Inflammatory macrophage (primary cell): Measurements from ENCODE around the gene DEFB128.
"Not testable (repeated sequence)": the region's sequence is repeated elsewhere in the genome, so short reads cannot be mapped to it uniquely, and the experiment has no call there.

Experiments used
- DNase-seq, 2 donors: peaks; one replicate each; pipeline ENCODE4 v3.0.0-alpha.2; 2020 to 2022
- total RNA-seq, 18 experiments: gene quantifications; one replicate each; lab custom pipeline; 2026; ENCODE audit warnings: mixed read lengths in 6 of 18, inconsistent platforms in 2 of 18; lab: John Stamatoyannopoulos, UW

The DEFB128 gene
- 0 to 0.06 (median 0) reads per million in 18 experiments for total RNA-seq

DNA sequence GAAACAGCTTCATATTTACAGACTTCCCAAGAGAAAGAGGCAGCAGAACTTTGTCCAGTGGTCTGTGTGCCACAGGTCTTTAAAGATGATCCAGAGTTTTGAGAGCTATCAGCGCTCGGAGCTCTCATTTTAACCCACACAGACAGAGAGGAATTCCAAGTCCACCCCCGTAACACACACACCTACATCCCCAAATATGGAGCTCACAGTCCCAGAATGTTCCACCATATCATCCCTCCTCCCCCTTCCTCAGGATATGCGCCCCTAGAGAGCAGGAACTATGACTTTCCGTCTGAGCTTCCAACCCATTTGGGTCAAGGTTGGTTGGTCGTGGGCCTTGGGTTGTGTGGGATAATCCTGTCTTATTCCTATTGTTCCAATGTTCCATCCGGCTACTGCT lies at the start of gene DEFB128:
Gene DEFB128, minus strand, starts transcription at position 101 of the 400 bp plus-strand sequence. Its CDS starts 88 bp downstream, at position 13.
- DNase-seq: no peak

DNA sequence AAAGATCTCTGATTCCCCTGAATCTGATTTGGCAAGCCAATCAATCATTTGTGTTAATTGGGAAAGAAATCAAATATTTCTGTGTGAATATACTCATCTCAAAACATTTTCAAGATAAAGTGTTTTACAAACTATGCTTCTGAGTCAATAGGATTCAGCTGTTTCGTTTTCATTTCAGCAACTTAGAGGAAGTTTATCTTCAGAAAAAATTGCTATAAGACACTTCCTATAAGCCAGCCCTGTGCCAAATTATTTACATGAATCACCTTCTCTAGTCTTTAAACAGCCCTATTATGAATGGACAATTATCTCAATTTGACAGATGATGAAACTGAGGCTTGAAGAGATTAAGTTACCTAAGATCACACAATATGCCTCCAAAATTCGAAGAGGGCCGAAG lies 48.4 kb upstream of the DEFB128 start:
- DNase-seq: peak; percentile 45 to 76

DNA sequence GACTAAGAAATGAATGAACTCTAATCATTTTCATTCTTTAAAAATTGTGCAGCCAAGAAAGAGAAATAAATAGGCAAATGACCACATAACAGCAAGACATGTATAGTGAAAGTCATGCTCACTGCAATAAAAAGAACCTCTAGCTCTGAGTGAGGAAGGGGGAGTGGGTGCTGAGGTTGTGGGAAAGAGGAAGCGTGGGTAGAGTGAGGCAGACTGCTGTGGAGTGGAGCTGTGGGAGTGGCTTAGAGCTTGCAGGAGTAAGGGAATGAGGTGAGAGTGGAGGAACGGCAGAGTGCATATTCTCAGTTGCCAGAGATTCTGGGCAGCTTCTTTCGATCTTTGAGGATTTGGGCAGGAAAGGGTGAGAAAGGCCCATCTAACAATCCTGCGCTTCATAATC lies 48.0 kb upstream of the DEFB128 start:
- peak; percentile 95 to 96 for DNase-seq

DNA sequence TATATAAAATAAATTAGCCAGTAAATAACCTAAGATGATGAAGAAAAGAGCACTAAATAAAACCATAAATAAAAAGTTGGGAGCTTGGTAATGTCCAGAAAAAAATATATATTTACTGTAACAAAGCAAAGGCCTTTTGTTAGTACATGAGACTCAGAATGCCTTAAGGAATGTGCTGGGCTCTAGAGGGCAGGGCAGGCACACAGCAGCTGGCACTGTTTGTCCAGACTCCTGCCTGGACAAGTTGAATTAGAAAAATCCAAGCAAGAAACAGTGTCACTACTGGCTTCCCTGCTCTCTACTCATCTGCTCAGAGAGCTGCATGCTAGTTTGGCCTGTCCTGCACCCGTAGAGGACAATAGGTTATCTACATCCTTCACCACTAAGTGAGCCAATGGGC lies 46.4 kb upstream of the DEFB128 start:
- DNase-seq: peak; percentile 45 to 60

DNA sequence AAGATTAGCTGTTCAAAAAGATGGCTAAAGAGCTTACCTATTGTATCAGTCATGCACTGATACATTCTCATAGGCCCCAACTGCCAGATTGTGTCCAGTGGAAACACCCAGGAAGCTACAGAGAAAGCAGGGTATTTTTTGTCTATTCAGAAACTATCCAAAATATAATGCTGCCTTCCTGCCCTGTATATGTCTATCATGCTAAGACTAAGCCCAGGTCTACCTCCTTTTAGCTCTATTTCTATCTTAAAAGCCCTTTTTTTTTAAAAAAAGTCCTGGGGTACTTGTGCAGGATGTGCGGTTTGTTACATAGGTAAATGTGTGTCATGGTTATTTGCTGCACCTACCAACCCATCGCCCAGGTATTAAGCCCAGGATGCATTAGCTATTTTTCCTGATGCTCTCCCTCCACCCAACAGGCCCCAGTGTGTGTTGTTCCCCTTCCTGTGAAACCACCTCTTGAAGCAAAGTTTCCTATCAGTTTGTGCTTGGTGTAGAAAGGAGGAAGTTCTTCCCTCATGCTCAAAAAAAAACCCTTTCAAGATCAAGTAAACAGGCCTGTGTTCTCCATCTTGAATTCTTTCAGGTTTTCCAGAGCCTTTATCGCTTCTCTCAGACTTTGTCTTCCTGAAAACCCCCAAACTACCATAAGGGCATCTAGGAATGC lies 38.1 kb upstream of the DEFB128 start:
- peak; percentile 41 to 47 for DNase-seq

DNA sequence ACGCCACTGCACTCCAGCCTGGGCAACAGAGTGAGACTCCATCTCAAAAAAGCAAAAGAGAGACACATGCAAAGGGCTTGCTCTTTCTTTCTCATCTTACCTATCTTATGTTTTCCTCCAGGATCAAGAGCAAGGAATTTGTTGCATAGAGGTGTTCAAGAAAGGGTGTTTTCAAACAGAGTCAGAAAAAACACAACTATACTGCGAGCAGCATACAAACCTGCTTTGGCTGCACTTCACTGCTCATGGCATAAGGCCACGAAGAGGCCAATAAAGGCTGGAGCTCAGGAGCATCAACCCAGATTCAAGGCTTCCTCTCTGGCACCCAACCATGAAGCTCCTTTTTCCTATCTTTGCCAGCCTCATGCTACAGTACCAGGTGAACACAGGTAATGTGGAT lies 37.4 kb upstream of the DEFB128 start, which contains the start of gene DEFB129:
Gene DEFB129, plus strand, starts transcription at position 301 of the 400 bp plus-strand sequence. Its CDS starts 31 bp downstream, at position 332.
- no peak for DNase-seq

DNA sequence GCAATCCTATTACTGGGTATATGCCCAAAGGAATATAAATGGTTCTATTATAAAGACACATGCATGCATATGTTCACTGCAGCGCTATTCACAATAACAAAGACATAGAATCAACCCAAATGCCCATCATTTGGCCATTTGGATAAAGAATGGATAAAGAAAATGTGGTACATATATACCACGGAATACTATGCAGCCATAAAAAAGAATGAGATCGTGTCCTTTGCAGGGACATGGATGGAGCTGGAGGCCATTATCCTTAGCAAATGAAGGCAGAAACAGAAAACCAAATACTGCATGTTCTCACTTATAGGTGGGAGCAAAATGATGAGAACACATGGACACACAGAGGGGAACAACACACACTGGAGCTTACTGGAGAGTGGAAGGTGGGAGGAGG lies 36.4 kb upstream of the DEFB128 start:
- not testable (repeated sequence) for DNase-seq

DNA sequence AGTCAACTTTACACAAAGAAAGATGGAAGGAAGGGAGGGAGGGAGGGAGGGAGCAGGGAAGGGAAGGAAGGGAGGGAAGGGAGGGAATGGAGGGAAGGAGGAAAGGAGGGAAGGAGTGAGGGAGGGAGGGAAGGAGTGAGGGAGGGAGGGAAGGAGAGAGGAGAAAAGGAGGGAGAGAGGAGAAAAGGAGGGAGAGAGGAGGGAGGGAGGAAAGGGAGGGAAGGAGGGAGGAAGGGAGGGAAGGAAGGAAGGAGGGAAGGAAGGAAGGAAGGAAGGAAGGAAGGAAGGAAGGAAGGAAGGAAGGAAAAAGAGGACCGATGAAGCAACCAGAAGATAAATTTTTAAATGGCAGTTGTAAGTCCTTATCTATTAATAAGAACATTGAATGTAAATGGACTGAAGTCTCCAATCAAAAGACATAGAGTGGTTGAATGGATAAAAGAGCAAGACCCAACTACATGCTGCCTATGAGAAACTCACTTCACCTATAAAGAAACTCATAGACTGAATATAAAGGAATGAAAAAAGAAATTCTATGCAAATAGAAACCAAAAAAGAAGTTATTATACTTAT lies 31.8 kb upstream of the DEFB128 start:
- no peak for DNase-seq

DNA sequence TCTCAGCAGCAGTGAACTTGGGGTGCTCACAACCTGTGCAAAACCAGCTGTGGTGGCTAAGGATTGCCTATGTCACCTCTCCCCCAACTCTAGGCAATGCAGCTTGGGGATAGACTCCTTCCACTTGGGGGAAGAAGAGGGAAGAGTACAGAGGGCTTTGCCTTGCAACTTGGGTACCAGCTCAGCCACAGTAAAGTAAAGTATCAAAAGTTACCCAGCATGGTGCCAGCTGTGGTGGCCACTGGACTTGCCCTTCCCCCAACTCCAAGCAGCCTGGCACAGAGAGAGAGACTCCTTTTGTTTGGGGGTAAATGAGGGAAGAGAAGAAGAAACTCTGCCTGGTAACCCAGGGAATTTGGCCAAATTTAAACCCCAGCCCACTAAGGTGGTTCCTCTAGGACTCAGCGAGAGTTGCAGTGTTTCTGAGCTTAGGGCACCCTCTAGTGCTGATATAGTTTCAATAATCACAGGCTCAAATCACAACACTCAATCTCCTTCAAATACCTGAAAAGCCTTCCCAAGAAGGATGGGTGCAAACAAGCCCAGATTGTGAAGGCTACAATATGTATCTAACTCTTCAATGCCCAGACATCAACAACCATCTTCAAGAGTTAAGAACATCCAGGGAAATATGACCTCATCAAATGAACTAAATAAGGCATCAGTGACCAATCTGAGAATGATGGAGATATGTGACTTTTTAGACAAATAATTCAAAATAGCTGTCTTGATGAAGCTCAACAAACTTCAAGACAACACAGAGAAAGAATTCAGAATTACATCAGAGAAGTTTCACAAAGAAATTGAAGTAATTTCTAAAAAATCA lies 30.0 kb upstream of the DEFB128 start:
- peak in 1 of 2 donors; percentile 12 for DNase-seq

DNA sequence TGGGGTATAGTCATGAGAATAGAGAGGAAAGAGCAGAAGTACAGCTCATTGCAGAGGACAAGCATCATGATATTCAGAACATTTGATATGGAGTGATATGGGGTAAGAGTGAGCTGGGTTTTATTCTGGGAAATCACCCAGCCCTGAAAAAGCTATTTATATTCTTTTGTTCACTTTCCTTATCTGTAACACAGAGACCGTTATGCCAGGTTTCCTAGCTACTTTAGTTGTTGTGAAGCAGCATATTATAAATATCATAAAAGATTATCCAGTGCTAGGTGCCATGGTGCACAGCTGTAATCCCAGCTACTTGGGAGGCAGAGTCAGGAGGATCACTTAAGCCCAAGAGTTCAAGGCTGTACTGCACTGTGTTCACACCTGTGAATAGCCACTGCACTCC lies 27.8 kb upstream of the DEFB128 start:
- no peak for DNase-seq

DNA sequence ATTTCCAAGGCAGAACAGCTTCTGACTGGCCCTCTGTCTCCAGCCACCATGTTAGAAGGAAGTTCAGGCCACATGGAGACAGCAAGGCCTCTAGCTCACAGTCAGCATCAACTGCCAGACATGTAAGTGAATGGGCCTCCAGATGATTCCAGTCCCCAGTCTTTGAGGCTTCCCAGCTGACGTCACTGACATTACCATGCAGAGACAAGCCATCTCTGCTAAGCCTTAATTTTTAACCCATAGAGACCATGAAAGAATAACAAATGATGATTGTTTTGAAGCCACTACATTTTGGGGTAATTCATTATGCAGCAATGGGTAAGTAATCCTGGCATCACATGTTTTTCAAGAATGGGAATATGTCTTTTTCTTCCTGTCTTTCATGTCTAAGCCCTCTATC lies 26.3 kb upstream of the DEFB128 start:
- DNase-seq: no peak

DNA sequence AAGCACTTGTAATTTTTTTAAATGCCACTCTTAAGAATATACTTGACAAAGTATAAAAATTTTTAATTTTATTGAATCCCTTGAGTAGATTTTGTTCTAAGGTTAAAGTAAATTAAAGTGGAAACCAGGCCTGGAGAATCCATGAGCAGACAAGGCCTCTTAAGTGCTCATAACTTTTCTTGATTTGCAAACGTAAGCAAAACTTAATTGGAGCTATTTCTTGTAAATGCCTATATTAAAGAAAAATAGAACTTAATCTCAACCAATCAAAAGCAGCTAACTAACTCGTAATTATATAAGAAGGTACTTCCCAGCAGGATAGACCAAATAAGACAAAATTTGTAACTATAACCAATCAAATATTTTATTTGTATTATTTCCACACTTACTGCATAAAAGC lies 24.9 kb upstream of the DEFB128 start:
- no peak for DNase-seq

DNA sequence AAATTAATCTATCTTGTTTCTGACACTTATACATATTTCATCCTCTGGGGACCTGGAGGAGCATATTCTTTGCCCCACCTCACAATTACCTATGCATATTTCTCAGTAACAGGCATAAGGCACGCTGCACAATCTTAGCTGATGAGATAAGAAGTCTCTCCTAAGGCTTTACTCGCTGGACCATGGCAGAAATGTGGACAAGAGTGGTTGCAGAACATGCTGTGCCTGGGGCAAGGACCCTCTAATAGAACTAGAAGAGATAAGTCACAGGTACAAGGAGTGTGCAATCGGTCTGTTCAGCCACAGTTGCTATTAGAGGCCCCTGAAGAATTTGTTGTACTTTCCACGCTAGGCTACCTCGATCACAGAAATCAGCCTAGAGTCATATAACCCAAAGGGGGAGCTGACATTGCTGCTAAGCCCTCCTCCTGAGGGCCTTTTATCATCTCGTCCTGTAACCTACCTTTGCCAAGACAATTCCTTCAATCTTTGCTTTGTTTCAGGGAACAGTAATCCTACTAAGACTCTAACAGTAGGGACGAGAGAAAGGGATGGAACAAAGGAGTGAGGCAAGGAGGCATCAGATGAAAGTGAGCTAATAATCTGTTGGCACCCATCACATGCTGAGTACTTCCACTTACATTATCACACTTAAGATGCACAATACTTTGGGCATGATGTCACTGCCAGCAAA lies 21.4 kb upstream of the DEFB128 start:
- DNase-seq: no peak

DNA sequence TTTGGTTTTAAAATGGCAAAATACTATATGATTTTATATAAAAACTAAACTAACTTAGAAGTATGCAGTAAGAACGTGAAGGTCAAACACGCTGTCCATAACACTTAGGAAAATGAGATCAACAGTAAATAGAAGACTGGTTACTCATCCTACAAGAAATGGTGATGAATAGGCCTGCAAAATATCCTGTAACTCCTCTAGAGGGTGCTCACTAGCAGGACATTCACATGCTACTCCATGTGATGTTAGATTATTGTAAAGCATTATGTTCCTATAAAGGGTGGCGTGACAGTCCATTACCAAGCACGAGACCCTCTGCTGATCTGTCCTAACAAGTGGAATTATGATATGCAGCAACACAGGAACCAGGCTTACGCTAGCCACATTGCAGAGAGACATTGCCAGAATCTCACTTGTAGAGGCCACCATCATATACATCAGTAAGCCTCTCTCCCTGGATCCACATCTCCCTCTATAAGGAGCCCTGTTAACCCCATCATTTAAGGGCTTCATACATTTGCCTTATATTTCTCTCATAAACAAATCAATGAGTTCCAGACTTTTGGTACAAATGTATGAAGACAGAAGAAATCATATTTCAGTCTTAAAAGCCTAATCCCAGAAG lies 19.5 kb upstream of the DEFB128 start:
- peak; percentile 67 to 74 for DNase-seq

DNA sequence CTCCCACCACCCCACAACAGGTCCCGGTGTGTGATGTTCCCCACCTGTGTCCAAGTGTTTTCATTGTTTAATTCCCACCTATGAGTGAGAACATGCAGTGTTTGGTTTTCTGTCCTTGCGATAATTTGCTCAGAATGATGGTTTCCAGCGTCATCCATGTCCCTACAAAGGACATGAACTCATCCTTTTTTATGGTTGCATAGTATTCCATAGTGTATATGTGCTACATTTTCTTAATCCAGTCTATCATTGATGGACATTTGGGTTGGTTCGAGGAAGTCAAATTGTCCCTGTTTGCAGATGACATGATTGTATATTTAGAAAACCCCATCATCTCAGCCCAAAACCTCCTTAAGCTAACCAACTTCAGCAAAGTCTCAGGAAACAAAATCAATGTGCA lies 14.1 kb upstream of the DEFB128 start:
- not testable (repeated sequence) for DNase-seq

DNA sequence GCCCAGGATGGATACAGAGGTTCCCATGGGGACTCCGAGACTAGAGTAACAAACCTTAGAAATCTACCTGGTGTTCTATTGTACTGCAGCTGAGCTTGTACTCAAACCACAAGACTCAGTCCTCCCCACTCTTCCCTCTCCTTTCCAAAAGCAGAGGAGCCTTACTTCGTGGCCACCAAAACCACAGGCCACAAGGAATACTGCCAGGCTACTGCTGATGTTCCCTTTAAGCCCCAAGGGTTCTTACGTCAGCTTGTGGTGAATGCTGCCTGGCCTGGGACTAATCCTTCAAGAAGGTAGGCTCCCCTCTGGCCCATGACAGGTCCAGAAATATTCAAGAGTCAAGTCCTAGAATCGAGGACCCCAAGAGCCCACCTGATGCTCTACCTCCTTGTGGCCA lies 10.5 kb upstream of the DEFB128 start:
- no peak for DNase-seq

DNA sequence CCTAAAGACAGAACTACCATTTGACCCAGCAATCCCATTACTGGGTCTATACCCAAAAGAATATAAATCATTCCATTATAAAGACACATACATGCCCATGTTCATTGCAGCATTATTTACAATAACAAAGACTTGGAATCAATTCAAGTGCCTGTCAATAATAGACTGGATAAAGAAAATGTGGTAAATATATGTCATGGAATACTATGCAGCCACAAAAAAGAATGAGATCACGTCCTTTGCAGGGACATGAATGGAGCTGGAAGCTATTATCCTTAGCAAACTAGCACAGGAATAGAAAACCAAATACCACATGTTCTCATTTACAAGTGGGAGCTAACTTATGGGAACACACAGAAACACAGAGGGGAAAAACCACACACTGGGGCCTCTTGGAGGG lies 8.7 kb upstream of the DEFB128 start:
- no peak for DNase-seq

DNA sequence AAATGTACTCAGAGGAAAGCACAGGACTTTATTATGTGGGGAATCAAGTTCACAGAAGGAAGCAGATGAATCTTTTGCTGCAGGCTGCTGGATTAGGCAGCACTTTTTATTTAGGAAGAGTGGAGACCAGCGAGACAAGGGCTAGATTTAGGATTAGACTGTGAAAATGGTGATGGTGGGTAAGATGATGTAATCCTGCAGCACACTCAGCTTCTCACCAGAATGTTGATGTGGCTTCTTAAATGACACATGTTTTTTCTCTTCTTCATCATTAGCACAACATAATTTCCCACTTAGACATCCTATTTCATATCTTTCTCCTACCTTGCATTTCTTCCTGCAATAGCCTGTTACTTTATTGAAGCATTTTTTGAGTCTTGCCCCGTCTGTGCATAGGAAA lies 1.8 kb downstream of the DEFB128 start:
- DNase-seq: no peak

DNA sequence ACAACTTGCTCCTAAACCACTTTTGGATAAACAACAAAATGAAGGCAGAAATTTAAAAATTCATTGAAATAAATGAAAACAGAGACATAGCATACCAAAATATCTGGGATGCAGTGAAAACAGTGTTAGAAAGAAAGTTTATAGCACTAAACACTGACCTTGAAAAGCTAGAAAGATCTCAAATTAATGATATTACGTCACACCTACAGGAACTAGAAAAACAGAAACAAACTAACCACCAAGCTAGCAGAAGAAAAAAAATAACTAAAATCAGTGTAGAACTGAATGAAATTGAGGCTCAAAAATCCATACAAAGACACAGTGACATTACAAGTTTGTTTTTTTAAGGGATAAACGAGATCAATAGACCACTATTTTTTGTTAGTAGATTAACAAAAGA lies 5.2 kb downstream of the DEFB128 start:
- DNase-seq: no peak

DNA sequence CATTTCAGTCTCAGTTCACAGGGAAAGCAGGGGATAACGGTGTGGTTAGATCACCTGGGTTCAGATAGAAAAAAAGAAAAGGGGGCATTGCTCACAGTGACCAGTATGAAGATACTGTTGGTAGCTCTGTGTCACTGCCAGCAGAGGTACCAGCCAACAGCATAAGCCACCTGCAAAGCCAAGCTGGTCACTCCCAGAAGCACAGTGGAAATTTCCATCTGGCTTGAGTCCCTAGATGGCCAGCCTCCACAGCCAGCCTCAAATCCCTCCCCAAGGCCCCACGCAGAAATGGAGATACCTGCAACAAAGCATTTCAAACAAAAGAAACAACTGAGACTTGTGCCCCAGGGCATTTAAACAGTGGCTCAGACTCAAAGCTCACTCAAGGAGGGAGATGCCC lies 20.6 kb downstream of the DEFB128 start:
- no peak for DNase-seq

DNA sequence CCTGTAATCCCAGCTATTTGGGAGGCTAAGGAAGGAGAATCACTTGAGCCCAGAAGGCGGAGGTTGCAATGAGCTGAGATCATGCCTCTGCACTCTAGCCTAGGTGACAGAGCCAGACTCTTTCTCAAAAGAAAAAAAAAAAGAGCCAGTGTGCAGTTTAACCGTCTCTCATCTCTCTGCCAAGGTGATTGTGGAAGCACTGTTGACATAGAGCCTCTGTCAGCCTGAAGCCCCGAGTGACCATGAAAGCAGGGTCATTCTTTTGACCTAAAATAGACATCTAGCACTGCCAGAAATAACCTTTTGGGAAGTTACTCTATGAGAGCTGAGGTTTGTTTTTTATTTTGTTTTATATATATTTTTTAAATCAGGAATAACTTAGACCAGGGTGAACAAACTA lies 24.9 kb downstream of the DEFB128 start:
- DNase-seq: no peak

DNA sequence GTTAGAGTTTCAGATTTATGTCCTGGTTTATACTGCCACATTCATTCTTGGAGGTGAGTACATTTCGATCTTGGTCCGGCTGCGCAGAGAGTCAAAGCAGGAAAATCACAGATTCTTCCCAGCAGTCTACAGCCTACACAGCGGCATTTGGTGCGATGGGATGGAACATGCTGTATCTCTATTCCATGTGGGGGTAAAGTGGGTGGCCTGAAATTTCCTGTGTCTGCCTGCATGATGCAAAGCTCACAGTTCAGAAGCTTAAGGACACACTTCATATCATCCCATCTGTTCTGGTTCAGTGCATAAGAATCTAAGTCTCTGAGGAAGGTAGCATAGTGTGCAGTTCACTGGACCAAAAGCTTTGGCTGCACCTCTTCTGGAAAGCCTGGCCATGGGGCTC lies 32.4 kb downstream of the DEFB128 start, which contains the start of gene DEFB127:
Gene DEFB127, plus strand, starts transcription at position 301 of the 400 bp plus-strand sequence. Its CDS starts 91 bp downstream, at position 392.
- DNase-seq: no peak
